NB4 (cell line): ENCODE results near the gene TMEM63C.

ENCODE experiments used
- DNase-seq: peaks from one replicate; pipeline ENCODE4 v3.0.0; 2010; ENCODE audit warnings: low read depth
- H3K4me3 ChIP-seq: one replicate; pipeline ENCODE4 v1.5.1; 2011; ENCODE audit warnings: mild to moderate bottlenecking, low read depth, low read length, moderate library complexity
- CTCF ChIP-seq: IDR thresholded peaks from one replicate; pipeline ENCODE4 v1.5.1; 2012; ENCODE audit warnings: low read depth, low read length
- MAX ChIP-seq: IDR thresholded peaks from 2 replicates; pipeline ENCODE4 v1.6.1; 2011; ENCODE audit warnings: low read depth, low read length
- MYC ChIP-seq: IDR thresholded peaks from 2 replicates; pipeline ENCODE4 v1.6.1; 2011; ENCODE audit warnings: low read depth, low read length
- POLR2A ChIP-seq: IDR thresholded peaks from 2 replicates; pipeline ENCODE4 v1.6.1; 2011; ENCODE audit warnings: mild to moderate bottlenecking; ENCODE audit not compliant: insufficient read length; ENCODE audit errors: extremely low read depth

The TMEM63C gene

GRCh38 chr14:77203611-77204458 is 22.2 kb downstream of the TMEM63C start:
- DNase-seq, result no peak
- H3K4me3 ChIP-seq, result no peak overlapping the region
- TF ChIP-seq POLR2A, result no peak
- TF ChIP-seq MAX, result no peak
- no peak for TF ChIP-seq MYC
- no peak for TF ChIP-seq CTCF

- TF ChIP-seq POLR2A (no peak), MYC (no peak), MAX (no peak), CTCF (no peak)
- no peak overlapping the region for H3K4me3 ChIP-seq
- DNase-seq, result no peak
Measured at GRCh38 chr14:77204459-77204771, 22.8 kb downstream of the TMEM63C start.

- no peak overlapping the region for H3K4me3 ChIP-seq
- DNase-seq, result no peak
Measured at GRCh38 chr14:77204907-77205306, 23.3 kb downstream of the TMEM63C start.

GRCh38 chr14:77205566-77205965 is 24.0 kb downstream of the TMEM63C start:
- TF ChIP-seq CTCF (no peak), POLR2A (no peak), MYC (no peak), MAX (no peak)
- H3K4me3 ChIP-seq, result no peak overlapping the region
- DNase-seq, result no peak

More at GRCh38 chr14:77204907-77205306, 23.3 kb downstream of the TMEM63C start:
- no peak for TF ChIP-seq CTCF
- TF ChIP-seq MAX, result no peak
- no peak for TF ChIP-seq MYC
- TF ChIP-seq POLR2A, result no peak

GRCh38 chr14:77206261-77206824 is 24.7 kb downstream of the TMEM63C start:
- H3K4me3 ChIP-seq, result no peak overlapping the region
- DNase-seq, result no peak
- no peak for TF ChIP-seq CTCF
- no peak for TF ChIP-seq POLR2A
- TF ChIP-seq MAX, result no peak
- TF ChIP-seq MYC, result no peak
